IMR-90 (cell line): ENCODE measurements around the gene UNC13A.

Source experiments
- CEBPB ChIP-seq: IDR thresholded peaks from 2 replicates; pipeline ENCODE4 v1.6.1; 2012; ENCODE audit warnings: low read depth, low read length, improper control_type of control experiment
- CHD1 ChIP-seq: IDR thresholded peaks from 2 replicates; pipeline ENCODE4 v1.6.1; 2012; ENCODE audit warnings: low read depth, low read length, improper control_type of control experiment
- FOS ChIP-seq: fragments of 150-350 bp; IDR thresholded peaks from 2 replicates; pipeline ENCODE4 v1.6.1; 2016; ENCODE audit warnings: low read depth, low read length
- MAZ ChIP-seq: IDR thresholded peaks from 2 replicates; pipeline ENCODE4 v1.6.1; 2012; ENCODE audit warnings: low read depth, mild to moderate bottlenecking, low read length, improper control_type of control experiment, moderate library complexity, borderline replicate concordance
- NFE2L2 ChIP-seq: fragments of 150-350 bp; IDR thresholded peaks from 2 replicates; pipeline ENCODE4 v1.6.1; 2016; ENCODE audit warnings: low read depth, mild to moderate bottlenecking, low read length
- POLR2A ChIP-seq: IDR thresholded peaks from 2 replicates; pipeline ENCODE4 v1.6.1; 2012; ENCODE audit warnings: mild to moderate bottlenecking, low read depth, low read length
- RAD21 ChIP-seq: IDR thresholded peaks from 2 replicates; pipeline ENCODE4 v1.6.1; 2012; ENCODE audit warnings: low read length, improper control_type of control experiment
- RCOR1 ChIP-seq: IDR thresholded peaks from 2 replicates; pipeline ENCODE4 v1.6.1; 2012; ENCODE audit warnings: mild to moderate bottlenecking, low read length, improper control_type of control experiment; ENCODE audit not compliant: insufficient replicate concordance
- SMC3 ChIP-seq: fragments of 150-350 bp; IDR thresholded peaks from 2 replicates; pipeline ENCODE4 v1.6.1; 2016; ENCODE audit warnings: low read depth, mild to moderate bottlenecking, antibody characterized with exemption, low read length, moderate library complexity
- TF ChIP-seq, protein P1 (sequence below): conservative IDR thresholded peaks from 2 replicates; pipeline ENCODE4 v1.5.1; 2012; ENCODE audit warnings: mild to moderate bottlenecking, low read depth, low read length, improper control_type of control experiment
- TF ChIP-seq, protein P2 (sequence below): fragments of 150-350 bp; IDR thresholded peaks from 2 replicates; pipeline ENCODE4 v1.6.1; 2017; ENCODE audit warnings: mild to moderate bottlenecking, antibody characterized with exemption, low read length, low read depth
- TF ChIP-seq, protein P3 (sequence below): fragments of 150-350 bp; IDR thresholded peaks from 2 replicates; pipeline ENCODE4 v1.6.1; 2016; ENCODE audit warnings: low read depth, mild to moderate bottlenecking, low read length, moderate library complexity, borderline replicate concordance

DNA sequence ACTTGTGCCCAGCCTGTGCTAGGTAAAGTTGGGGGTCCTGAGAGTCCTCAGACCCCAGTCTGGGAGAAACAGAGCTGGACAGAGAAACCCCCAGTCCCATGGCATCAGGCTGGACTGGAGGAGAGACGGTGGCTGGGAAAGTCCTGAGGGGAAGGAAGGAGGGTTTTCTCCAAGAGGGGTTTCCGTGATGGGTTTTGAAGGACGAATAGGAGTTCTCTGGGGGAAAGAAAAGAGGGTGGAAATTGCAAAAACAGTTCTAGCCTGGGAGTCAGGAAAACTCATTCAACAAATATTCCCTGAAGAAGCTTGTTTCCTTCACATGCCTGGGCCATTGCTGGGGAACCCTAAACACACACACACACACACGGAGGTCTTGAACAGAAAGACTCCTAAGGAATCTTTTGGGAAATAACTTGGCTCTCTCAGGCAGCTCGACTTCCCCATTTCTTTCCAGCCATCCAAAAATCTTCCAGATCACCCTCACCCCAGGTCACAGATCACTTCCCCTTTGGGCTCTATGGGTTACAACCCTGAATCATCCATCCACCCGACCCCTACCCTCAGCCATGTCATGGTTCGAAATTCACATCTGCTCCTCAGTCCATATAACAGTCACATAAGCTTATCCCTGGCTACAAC, 85.2 kb downstream of the UNC13A start:
- TF ChIP-seq, protein P1, sequence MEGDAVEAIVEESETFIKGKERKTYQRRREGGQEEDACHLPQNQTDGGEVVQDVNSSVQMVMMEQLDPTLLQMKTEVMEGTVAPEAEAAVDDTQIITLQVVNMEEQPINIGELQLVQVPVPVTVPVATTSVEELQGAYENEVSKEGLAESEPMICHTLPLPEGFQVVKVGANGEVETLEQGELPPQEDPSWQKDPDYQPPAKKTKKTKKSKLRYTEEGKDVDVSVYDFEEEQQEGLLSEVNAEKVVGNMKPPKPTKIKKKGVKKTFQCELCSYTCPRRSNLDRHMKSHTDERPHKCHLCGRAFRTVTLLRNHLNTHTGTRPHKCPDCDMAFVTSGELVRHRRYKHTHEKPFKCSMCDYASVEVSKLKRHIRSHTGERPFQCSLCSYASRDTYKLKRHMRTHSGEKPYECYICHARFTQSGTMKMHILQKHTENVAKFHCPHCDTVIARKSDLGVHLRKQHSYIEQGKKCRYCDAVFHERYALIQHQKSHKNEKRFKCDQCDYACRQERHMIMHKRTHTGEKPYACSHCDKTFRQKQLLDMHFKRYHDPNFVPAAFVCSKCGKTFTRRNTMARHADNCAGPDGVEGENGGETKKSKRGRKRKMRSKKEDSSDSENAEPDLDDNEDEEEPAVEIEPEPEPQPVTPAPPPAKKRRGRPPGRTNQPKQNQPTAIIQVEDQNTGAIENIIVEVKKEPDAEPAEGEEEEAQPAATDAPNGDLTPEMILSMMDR, result no peak
- TF ChIP-seq POLR2A, result no peak
- TF ChIP-seq SMC3, result no peak
- no peak for TF ChIP-seq RAD21
- TF ChIP-seq, protein P2, sequence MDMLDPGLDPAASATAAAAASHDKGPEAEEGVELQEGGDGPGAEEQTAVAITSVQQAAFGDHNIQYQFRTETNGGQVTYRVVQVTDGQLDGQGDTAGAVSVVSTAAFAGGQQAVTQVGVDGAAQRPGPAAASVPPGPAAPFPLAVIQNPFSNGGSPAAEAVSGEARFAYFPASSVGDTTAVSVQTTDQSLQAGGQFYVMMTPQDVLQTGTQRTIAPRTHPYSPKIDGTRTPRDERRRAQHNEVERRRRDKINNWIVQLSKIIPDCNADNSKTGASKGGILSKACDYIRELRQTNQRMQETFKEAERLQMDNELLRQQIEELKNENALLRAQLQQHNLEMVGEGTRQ, result no peak
- TF ChIP-seq CHD1, result no peak
- no peak for TF ChIP-seq CEBPB
- no peak for TF ChIP-seq MAZ
- no peak for TF ChIP-seq RCOR1
- TF ChIP-seq NFE2L2, result no peak
- TF ChIP-seq, protein P3, sequence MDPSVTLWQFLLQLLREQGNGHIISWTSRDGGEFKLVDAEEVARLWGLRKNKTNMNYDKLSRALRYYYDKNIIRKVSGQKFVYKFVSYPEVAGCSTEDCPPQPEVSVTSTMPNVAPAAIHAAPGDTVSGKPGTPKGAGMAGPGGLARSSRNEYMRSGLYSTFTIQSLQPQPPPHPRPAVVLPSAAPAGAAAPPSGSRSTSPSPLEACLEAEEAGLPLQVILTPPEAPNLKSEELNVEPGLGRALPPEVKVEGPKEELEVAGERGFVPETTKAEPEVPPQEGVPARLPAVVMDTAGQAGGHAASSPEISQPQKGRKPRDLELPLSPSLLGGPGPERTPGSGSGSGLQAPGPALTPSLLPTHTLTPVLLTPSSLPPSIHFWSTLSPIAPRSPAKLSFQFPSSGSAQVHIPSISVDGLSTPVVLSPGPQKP, result no peak
- TF ChIP-seq FOS, result no peak
